ENCODE results near the gene CHTF18. TPM values are rescaled to one million over a fixed set of nuclear protein-coding genes. Genes with fewer than 3 reads are reported as not detected.

The CHTF18 gene
- total RNA-seq, 1 donor from 2014 or later = 19.9 TPM

- no peaks in the 10 kb centered on the region for H3K4me1 ChIP-seq
- H3K27me3 ChIP-seq = no peaks in the 10 kb centered on the region
- intact Hi-C loops (cut with DNase I) = loop anchor here (10.0 kb wide), 1 partner anchor 273 kb away; no protein-coding TSS in a partner anchor
- peaks cover 0 to 8% of the 10 kb centered on the region in 2 donors for H3K36me3 ChIP-seq
- TF ChIP-seq CTCF (IDR thresholded peaks at IDR 0.05) = no peak
- H3K27ac ChIP-seq = no peak overlapping the region
- no peaks in the 10 kb centered on the region for H3K9me3 ChIP-seq
- no peak overlapping the region for H3K4me3 ChIP-seq
- DNase-seq (ENCODE audit: low spot score in 2 of 2) = no peak
Measured at GRCh38 chr16:781346-782010, 6.9 kb upstream of the CHTF18 start.

GRCh38 chr16:782258-782657, 6.2 kb upstream of the CHTF18 start:
- DNase-seq (ENCODE audit: low spot score in 2 of 2) = no peak
- intact Hi-C loops (cut with DNase I) = loop anchor here (10.0 kb wide), 1 partner anchor 273 kb away; no protein-coding TSS in a partner anchor
- Histone ChIP-seq H3K4me3 (no peak overlapping the region), H3K4me1 (peaks cover 0 to 3% of the 10 kb centered on the region in 2 donors), H3K36me3 (peaks cover 0 to 9% of the 10 kb centered on the region in 2 donors), H3K27me3 (no peaks in the 10 kb centered on the region), H3K9me3 (no peaks in the 10 kb centered on the region), H3K27ac (no peak overlapping the region)
- no peak for TF ChIP-seq CTCF (IDR thresholded peaks at IDR 0.05)

- Histone ChIP-seq H3K27me3 (no peaks in the 10 kb centered on the region), H3K4me3 (no peak overlapping the region)
- intact Hi-C loops (cut with DNase I) = loop anchor here (10.0 kb wide), 1 partner anchor 272 kb away; no protein-coding TSS in a partner anchor
Measured at GRCh38 chr16:782766-783403, 5.5 kb upstream of the CHTF18 start.

GRCh38 chr16:783404-784161, 4.8 kb upstream of the CHTF18 start:
- DNase-seq (ENCODE audit: low spot score in 2 of 2) = no peak
- no peaks in the 10 kb centered on the region for H3K27me3 ChIP-seq
- H3K27ac ChIP-seq = no peak overlapping the region
- no peak for TF ChIP-seq CTCF (IDR thresholded peaks at IDR 0.05)
- no peaks in the 10 kb centered on the region for H3K9me3 ChIP-seq
- no peak overlapping the region for H3K4me3 ChIP-seq
- intact Hi-C loops (cut with DNase I) = loop anchor here (10.0 kb wide), 1 partner anchor 271 kb away; no protein-coding TSS in a partner anchor
- peaks cover 0 to 9% of the 10 kb centered on the region in 2 donors for H3K36me3 ChIP-seq
- peaks cover 0 to 10% of the 10 kb centered on the region in 2 donors for H3K4me1 ChIP-seq

More at GRCh38 chr16:782766-783403, 5.5 kb upstream of the CHTF18 start:
- H3K9me3 ChIP-seq = no peaks in the 10 kb centered on the region
- TF ChIP-seq CTCF (IDR thresholded peaks at IDR 0.05) = no peak
- H3K27ac ChIP-seq = no peak overlapping the region
- no peak for DNase-seq (ENCODE audit: low spot score in 2 of 2)
- H3K4me1 ChIP-seq = peaks cover 0 to 10% of the 10 kb centered on the region in 2 donors
- H3K36me3 ChIP-seq = peaks cover 0 to 9% of the 10 kb centered on the region in 2 donors

GRCh38 chr16:784431-784830, 4.0 kb upstream of the CHTF18 start:
- no peak for DNase-seq (ENCODE audit: low spot score in 2 of 2)
- Histone ChIP-seq H3K4me1 (peaks cover 7 to 17% of the 10 kb centered on the region in 2 donors), H3K27me3 (no peaks in the 10 kb centered on the region), H3K36me3 (peaks cover 0 to 9% of the 10 kb centered on the region in 2 donors), H3K4me3 (no peak overlapping the region), H3K27ac (no peak overlapping the region), H3K9me3 (no peaks in the 10 kb centered on the region)
- intact Hi-C loops (cut with DNase I) = loop anchor here (10.0 kb wide), 1 partner anchor 270 kb away; no protein-coding TSS in a partner anchor
- TF ChIP-seq CTCF (IDR thresholded peaks at IDR 0.05) = no peak
